DMS 273 treated with DMSO at 0.1 percent for 48 hours (cell line): ENCODE measurements around the gene ZDHHC6.
"Not testable (repeated sequence)": the region's sequence is repeated elsewhere in the genome, so short reads cannot be mapped to it uniquely, and the experiment has no call there.

Experiments used
- DNase-seq: peaks from one replicate; lab custom pipeline; 2025; lab: John Stamatoyannopoulos, UW

The ZDHHC6 gene

DNA sequence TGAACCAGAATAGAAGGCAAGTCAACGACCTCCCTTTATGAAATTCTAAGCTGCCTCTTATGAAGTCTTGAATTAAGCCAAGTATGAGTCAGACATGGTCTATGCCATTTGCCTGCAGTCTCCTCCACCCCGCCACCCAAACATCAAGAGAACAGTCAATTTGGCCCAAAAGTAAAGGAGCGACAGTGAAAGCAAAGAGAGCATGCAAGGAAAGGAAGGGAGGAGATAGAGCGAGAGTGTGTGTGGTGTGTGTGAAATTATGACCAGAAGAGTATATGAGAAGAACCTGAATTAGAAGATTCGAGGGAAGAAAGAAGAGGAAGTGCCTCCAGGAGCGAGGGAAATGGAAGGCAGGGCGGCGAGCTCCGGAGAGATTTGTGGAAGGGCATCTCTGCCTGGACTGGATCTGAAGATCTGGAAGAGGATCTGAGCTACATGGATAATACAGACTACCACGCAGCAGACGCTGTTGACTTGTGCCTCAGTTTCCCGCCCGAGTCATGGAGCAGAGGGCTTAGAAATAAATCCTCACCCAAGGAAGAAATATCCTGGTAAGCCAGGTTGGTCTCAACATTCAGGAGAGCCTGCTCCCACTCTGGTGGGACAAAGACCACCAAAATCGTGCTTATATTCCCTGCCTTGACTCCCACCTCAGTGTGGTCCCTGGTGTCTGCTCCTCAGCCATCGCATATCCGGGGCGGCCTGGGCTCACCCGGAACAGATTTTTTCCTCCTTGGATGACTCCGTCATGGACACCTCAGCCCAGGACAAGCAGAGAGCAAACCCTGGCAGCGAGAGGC is 459 bp downstream of the ZDHHC6 start:
- DNase-seq: no peak

DNA sequence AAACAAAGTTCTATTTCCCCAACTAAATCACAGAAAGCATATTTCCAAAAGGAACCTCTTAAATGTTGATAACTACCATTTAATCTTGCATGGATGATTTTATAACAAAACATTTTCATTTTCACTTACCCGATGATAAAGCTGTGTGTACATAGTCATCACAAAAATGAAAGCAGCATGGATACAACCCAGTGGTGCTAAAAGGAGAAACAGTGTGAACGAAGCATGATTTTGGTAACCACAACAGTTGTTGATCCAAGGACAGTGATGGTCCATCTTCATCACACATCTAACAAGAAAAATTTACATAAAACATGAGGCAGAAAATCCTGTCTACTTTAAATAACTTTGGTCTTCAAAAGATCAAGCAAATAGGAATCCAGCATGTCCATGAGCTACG is 4.7 kb downstream of the ZDHHC6 start:
- no peak for DNase-seq

DNA sequence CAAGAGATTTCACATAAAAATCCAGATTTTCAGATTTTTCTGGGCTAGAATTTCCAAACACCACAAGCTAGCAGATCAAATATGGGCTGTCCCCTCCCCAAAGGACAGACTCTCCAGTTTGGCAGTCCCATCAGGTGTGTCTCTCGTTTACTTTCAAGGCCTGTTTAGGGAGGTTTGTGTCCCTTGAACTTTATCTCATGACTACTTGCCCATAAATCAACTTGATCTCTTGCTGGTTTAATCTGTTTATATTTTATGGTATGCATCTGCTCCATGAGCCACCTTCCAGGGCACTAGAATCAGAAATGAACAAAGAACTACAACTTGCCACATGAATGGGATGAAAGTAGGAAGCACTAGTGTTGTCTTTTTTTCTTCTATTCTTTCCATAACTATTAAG is 5.2 kb downstream of the ZDHHC6 start:
- DNase-seq: no peak

DNA sequence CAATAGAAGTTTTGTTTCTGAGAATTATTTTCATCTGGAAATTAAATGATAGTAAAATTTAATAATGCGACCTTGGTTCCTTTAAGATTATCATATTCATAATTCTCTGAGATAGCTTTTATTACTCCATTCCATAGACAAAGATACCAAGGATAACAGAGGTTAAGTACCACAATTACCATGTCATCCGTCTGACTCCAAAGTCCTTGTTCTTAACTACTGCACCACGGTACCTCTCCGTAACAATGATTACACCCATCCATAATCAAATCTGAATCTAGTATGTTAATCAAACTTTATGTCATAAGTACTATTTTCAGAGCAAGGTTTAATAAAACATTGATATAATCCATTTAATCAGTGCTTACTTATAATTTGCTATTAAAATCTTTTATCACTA is 8.4 kb downstream of the ZDHHC6 start:
- no peak for DNase-seq

DNA sequence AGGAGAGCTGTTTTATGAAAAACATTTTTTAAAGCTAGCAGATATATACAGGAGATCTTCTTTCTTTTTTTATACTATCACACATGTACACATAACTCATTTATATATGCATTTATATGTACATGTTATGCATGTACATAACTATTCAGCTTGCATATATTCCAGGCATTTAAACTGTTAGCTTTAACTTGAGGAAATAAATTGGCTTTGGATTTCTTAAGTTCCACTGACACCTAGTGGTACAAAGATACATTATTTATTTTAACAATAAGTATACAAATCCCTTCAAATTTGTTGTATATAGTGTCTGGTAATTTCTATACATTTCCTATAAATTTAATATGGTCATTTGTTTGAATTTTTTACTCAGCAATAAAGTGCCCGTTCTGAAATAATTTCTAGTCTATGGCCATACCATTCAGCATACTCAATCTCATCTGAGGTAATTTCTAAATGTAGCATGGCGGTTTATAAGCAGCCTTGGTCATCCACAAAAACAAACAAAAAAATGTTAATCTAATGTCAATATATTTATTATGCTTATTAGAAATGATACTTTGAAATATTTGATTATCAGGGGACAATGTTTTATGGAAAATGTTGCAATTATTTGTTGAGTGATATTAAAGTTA is 11.6 kb downstream of the ZDHHC6 start:
- no peak for DNase-seq

DNA sequence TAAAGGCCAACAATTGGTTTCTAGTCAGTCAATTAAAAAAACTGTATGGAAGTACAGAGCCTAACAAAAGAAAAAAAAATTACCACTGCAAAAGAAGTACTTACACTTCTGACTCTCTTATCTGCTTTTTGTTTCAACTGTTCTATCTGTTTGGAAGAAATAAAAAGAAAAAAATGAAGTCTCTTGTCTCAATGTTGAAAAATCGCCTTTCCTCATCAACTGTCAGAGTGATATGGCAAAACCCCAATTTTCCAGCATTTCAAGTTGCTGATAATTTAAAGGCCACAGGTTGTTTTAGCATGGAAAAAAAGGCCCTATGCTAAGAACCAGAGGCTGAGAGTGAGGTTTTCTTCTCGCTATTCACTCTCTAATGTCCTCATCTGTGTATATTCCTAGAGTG is 13.6 kb downstream of the ZDHHC6 start:
- DNase-seq: no peak

DNA sequence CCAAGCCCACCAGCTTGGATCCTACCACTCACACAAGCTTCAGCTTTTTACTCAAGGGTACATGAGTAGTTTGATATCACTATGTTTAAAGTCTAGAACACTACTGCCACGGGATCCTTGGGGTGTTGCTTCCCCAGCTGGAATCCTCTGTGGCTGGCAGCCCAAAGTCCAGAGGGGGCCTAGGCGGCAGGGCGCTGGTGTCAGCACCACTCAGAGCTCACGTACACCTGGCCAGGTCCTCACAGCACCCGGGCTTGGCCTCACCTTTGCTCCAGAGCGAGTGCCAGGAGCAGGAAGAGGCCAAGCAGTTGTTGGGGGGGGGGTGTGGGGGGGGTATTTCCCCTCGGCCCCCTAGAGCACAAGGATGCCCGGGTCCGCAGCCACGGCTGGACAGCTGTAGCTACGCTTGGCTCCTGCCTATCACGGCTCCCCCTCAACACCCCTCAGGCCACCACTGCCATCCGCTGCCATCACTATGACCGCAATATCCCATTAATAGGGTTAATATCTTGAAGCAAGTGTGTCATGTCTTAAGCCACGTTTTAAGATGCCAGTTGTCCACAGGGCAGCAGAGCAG is 17.0 kb downstream of the ZDHHC6 start:
- no peak for DNase-seq

DNA sequence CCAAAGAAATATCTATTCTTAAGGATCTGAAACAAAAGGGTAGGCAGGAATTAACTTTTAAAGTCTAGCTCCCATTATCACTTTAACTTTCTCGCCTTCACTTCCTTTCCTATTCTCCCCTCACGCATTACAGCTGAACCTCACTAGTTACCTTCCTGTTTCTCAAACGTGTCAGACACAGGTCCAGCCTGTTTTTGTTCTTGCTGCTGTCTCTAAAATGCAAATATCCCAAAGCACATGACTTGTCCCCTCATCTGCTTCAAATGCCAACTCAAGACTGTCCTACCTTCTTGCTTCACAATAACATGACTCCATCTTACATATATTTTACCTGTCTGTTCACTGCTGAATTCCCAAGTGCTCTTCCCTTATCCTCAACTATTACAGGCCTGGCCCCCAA is 17.6 kb downstream of the ZDHHC6 start:
- no peak for DNase-seq

DNA sequence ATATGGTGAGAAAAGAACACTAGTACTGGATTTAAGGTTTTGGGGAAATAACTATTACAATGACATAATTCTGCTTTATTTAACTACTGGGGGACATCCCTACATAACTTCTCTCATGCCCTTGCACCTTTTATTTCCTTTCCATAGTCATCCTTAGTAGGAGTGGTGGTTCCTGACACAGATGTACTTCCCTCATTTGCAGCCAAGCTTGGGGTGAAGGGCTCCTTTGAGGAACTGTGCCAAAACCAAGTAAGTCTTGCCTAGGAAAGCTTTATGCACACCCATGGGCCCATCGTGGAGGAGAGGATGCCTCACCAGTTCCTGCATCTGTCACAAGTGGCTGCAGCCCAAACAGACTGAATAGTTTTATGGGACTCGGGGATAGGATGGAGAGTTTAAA is 20.6 kb downstream of the ZDHHC6 start:
- DNase-seq: no peak

DNA sequence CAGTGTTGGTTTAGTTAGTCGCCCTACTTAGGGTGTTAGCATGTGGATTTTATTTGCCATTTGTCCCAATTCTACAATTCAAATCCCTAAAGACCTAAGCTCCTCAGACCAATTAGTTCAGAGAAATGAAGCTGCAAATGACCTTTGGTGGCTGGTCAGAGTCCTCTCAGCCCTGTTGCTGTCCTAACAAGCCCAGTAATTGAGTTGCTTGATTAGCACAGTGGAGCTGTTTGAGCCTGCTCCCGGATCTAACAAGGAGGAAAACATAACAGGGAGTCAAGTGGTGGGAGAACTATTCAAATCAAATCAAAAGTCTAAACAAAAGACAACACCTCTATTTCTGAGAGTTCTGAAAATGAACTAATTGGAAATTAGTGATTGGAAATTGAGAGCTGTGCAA is 22.1 kb downstream of the ZDHHC6 start:
- no peak for DNase-seq

DNA sequence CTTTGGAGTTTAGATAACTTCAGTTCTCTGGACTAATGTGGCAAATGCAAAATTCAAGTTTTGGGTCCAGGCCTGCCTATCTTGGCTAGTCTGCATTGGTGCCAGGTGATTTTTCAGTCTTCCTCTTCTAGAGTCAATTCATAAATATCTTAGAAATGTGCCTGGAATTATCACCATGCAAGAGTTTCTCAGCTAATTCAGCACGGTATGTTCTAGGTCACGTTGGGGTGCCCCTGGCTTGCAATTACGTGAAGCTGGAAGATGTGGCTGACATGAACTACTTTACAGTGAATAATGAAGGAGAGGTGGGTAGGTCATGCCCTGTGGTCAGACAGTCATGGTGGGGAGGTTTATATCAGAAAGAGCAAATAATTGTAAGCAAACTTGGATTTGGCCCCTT is 25.0 kb downstream of the ZDHHC6 start:
- no peak for DNase-seq

DNA sequence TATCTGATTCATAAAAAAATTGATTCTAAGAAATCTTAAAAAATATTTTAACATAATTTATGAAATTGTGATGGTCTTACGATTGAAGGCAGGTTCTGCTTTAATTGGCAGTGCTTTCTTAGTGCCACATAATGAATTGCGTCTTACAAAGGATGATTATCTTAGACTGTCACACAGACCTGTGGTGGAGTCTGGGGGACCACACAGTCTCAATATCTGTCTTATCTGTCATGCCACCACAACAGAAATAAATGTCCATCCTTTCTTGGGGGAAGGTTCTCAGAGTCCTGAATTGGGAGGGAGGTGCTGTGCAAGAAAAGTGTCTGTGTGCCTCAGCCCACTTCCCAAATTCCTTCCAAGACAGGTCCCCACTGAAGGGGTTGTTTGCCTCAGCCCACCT is 34.0 kb downstream of the ZDHHC6 start:
- DNase-seq: no peak

DNA sequence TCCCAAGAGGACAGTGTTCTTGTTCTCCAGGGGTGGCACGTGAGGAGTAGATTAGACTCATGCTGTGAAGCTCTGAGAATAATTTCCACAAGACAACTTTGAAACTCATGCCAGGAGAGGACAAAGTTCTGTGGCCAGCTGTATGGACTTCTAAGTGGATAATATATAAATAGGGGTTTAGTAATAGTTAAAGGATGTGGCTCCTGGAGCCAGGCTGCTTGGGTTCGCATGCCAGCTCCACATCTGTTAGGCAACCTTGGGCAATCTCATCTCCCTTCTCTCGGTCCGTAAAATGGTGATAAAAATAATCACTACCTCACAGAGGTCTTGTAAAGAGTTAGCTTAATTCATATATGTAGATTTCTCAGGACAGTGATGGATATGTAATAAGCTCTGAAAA is 37.0 kb downstream of the ZDHHC6 start:
- no peak for DNase-seq

DNA sequence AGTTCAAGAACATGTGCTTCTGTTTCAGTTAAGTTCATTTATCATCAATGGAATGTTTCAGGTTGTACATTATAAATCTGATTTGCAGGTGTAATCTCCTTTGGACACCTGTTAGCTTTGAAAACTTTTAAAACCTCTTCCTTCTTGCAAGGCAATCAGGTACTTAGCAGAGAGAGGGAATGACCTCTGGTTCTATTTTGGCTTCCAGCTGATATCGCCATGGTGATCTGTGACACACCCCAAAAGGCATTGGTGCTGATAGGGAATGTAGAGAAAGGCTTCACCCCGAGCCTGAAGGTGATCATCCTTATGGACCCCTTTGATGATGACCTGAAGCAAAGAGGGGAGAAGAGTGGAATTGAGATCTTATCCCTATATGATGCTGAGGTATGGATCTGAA is 37.4 kb downstream of the ZDHHC6 start:
- no peak for DNase-seq

DNA sequence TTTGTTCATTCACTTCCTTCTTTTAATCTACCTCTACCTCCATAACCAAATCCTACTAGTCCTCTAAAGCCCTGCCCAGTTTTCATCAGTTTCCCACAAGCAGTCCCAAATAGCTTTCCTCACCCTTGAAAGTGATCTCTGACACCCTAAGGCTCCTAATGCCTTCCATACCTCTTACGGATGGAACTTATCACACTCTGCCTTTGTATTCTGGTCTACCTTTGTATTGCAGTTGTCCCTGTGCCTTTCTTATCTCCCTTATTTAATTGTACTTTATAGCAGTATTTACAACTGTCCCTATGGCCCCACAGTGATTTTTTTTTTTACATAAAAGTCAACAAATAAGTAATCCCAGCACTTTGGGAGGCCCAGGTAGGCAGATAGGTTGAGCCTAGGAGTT is 39.0 kb downstream of the ZDHHC6 start:
- DNase-seq: no peak

DNA sequence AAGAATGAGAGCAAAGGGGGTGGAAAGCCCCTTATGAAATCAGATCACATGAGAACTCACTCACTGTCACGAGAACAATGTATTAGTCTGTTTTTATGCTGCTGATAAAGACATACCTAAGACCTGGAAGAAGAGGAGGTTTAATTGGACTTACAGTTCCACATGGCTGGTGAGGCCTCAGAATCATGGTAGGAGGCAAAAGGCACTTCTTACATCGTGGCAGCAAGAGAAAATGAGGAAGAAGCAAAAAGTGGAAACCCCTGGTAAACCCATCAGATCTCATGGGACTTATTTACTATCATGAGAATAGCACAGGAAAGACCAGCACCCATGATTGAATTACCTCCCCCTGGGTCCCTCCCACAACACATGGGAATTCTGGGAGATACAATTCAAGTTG is 39.9 kb downstream of the ZDHHC6 start:
- DNase-seq: not testable (repeated sequence)

DNA sequence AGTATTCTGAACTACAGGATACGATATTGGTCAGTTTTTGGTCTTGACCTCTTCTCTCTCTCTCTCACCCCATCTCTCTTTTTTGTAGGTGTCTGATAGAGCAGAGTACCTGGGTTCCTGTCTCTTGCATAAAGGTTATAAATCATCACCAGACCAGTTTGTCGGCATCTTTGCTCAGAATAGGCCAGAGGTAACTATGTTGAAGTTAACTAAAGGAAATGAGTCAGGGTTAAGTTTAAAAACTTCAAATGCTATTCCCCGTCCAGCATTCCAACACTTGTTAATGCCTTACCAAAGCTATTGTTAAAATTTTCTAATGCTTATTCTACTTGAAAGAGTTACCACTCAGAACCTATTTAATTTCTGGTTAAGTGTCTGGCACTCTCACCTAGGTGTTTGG is 42.1 kb downstream of the ZDHHC6 start:
- DNase-seq: no peak

DNA sequence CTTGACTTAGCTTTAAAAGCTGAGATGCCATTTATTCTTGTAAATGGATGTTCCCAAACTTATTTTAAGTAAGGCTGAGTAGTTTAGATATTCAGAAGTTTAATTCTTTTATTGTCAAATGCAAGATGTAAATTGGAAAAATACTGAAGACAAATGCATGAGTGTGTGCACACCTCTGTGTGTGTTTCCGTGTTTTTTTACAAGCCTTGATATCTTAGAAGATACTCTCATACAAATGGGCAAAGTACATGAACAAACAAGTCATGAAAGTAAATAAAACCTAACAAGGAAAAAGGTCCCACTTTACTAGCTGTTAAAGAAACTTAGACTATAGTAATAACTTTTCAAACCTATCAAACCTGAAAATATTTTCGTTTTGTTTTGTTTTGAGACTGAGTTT is 43.8 kb downstream of the ZDHHC6 start:
- no peak for DNase-seq

DNA sequence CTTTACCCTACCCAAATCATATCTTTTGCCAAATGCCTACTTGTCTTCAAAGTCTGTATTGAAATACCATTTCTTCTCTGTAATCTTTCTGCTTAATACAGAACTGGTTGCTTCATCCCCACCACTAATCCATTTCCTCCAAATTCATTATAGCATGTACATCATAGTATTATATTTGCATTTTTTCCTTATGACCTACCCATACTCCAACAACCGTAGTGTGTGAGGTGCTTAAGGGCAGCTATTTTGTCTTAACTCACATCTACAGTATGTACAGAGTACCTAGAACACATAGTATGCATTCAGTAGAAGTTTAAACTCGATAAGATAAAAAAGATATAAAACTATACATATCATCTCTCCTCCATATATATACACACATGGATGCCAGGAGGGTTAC is 49.1 kb downstream of the ZDHHC6 start:
- no peak for DNase-seq

DNA sequence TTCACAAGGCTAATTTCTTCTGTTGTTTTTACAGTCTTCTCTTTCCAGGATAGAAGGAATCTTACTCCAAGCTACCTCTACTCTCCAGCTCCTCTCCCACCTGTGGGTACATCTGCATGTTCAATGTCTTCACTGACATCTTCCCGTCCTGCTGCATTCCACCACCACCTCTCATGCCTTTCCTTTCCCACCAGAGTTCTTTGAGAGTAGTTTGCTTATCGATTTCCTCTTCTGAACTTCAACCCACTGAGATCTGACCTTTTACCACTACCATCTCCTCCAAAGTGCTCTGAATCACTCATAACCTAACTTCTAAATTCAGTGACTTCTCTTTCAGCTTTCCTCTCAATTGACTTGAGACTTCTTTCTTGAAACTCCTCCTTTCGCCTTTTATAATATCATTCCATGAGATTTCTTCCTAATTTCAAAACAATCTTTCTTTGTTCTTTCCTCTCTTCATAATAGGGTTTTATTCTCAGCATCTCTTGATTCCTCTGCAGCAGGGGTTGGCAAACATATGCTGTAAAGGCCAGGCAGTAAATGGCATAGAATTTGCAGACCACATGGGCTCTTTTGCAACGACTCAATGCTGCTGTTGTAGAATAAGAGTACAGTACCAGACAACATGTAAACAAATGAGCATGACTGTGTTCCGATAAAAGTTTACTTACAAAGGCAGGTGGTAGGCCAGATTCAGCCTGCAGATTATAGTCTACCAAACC is 50.7 kb downstream of the ZDHHC6 start:
- DNase-seq: no peak

DNA sequence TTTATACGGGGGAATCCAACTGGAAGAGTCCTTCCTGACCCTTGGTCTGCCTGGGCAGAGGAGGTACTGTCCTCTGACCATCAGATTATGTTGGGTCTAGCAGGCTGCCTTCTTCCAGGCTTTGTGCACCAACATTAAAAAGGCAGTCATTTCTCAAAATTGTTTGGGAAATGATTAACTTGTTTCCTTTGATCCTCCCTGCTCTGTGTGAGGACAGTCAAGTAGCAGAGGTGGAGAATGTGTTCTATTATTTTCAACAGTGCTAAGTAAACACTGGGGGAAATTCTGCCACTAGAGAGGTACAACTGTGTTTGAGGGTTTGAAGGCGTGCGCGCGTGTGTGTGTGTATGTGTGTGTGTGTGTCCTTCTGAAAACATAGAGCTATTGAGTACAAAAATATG is 52.2 kb downstream of the ZDHHC6 start:
- DNase-seq: no peak

DNA sequence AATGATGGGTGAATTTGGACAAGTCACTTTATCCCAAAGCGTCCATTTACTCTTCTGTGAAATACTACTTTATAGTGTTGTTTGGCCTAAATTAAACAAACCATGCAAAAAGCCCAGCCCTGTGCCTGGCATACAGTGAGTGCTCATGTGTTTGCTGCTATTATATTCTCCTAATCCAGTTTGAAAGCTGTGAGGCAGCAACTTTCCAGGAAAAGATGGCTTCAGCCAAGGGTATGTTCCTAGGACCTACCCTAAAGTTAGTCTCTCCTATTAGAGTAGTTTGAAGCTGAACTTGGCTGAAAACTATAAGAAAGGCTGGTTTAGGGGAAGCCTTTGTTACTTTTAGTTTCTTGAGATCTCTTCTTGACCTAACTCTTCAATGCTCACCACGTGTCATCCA is 52.9 kb downstream of the ZDHHC6 start:
- DNase-seq: no peak

DNA sequence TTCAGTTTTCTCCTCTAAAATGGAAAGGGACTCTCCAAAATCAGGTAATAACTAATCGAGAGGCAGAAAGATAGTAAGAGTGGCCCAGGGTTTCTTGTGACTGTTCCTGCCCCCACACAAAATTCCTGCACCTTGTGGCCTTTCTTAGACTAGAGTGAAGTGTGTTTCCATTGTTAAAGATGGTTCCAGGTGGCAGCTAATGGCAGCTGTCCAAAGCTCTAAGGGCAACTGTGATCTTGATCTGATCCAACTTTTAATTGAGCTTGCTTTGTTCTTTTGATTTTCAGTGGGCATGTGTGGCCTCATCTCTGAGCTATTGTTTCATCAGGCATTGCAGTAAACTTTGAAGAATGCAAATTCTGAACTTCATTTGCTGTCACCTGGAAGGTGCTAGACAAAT is 53.4 kb downstream of the ZDHHC6 start:
- no peak for DNase-seq
